GM21423 (cell line): ENCODE measurements around the gene MLANA.
"Not testable (repeated sequence)": the region's sequence is repeated elsewhere in the genome, so short reads cannot be mapped to it uniquely, and the experiment has no call there.

Source experiments
- ATAC-seq: cut with Tn5 transposase; IDR thresholded peaks from one replicate; pipeline ENCODE4 v1.9.1; 2021; ENCODE audit warnings: mild to moderate bottlenecking, moderate library complexity; ENCODE audit not compliant: unreplicated experiment

The MLANA gene

DNA sequence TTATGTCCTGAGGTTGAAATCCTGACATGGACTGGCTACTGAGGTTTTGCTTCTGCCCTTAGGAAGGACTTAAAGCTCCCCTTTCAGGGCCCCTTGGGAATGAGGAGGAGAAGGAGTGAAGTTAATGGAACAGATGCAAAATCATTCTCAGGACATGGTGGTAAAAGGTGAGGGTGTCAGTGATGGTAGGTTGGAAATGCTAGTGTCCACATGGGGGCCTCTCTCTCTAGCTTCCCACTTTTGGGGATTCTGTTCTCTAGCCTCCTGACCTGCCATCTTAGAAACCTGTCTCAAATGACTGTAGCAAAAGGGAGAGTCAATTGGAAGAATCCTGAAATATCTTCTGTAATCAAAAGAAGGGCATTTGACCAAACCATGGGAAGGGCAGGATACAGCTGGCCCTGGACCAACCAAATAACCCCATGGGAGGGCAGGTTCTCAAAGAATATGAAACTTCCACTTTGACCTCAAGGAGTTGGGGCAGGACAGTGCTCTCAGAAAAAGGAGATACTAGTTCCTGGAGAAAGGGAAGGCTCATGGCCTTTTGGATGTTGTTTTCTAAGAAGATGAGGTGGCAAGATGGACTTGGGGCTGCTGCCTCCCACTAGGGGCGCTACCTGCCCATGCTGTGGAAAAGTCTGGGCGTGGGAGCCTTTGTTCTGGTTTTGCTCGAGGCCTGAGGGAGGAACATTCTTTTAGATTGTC is 21.2 kb upstream of the MLANA start:
- ATAC-seq = no peak

- no peak for ATAC-seq
These were observed 20.7 kb upstream of the MLANA start for GRCh38 chr9:5870020-5870339.

GRCh38 chr9:5870691-5871090 is 20.0 kb upstream of the MLANA start:
- no peak for ATAC-seq

DNA sequence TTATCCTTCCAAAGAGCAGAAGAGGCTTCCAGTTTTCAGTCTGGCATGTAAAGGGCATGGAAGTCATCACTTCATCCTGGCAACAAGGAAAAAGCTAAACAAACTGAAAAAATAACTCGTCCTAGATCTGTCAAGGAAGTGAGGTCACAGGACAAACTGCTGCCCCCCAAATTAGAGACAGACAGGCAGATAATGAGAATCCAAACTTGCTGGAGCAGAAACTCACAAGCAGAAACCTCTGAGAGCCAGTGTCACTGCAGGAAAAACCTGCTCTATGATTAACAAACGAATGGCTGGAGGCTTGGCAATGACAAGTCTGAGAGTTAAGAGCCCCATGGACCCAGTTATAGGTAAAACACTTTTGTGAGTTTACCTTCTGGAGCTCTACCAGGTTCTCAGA is 18.9 kb upstream of the MLANA start:
- no peak for ATAC-seq

DNA sequence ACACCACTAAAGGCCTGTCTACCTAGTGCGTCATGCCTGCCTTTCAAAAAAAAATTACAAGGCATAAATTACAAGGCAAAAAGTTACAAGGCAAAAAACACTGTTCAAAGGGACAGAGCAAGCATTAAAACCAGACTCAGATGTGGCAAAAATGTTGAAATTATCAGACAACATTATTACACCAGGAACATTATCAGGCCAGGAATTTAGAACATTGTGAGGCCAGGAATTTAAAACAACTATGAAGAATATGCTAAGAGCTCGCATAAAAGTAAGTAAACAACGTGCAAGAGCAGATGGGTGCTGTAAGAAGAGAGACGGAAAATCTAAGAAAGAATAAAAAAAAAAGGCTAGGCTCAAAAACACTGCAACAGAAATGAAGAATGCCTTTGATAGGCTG is 18.2 kb upstream of the MLANA start:
- ATAC-seq = no peak

DNA sequence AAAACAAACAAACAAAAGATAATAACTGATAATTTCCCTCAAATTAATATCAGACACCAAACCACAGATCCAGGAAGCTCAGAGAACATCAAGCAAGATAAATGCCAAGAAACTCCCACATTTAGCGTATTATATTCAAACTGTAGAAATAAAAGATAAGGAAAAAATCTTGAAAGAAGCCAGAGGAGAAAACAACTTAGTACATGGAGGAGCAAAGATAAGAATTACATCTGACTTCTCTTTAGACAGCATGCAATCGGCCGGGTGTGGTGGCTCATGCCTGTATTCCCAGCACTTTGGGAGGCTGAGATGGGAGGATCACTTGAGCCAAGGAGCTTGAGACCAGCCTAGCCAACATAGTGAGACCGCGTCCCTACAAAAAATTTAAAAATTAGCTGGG is 17.2 kb upstream of the MLANA start:
- no peak for ATAC-seq

DNA sequence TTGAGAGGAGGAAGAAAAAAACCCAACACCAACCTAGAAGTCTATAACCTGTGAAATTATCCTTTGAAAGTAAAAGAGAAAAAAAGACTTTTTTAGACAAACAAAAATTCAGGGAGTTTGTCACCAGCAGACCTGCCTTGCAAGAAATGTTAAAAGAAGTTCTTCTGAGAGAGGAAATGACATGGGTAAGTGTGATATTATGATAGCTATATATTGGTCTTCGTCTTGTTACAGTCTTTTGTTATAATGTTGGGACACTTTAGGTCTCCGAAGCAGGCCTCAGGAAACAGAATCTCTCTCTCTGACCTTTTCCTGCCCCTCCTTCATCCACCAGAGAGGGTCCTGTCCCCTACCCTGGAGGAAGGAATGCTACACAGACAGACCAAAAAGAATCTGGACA is 16.6 kb upstream of the MLANA start:
- ATAC-seq = no peak

- no peak for ATAC-seq
These were observed 14.7 kb upstream of the MLANA start for GRCh38 chr9:5876026-5876425.

- ATAC-seq = no peak
These were observed 14.0 kb upstream of the MLANA start for GRCh38 chr9:5876711-5877110.

DNA sequence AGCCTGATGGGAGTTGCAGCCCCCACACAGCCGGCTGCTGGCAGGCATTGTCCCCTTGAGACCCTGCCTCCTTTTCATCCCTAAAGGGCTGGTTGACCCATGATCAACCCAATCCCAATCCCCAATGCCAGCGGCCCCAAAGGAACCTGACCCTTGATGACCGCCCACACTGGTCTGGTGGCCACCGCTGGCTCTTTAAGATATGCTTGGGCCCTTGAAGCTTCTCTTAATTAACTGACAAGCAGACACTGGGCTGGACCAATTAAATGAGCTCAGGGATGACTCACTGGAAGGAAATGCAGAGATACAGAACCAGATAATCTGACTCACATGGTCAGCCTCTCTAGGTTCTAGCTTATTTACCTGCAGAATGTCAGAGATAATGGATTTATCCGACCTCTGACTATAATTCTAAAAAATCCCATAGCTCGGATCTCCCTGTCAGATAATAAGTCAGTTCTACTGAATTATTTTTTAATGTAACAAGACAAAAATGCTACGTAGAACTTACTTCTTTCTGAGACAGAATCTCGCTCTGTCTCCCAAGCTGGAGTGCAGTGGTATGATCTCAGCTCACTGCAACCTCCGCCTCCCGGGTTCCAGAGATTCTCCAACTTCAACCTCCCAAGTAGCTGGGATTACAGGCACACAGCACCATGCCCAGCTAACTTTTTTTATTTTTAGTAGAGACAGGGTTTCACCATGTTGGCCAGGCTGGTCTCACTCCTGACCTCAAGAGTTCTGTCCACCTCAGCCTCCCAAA is 11.1 kb upstream of the MLANA start:
- no peak for ATAC-seq

GRCh38 chr9:5882244-5883012 is 8.3 kb upstream of the MLANA start:
- not testable (repeated sequence) for ATAC-seq

GRCh38 chr9:5884191-5884590 is 6.5 kb upstream of the MLANA start:
- ATAC-seq = no peak

- ATAC-seq = peak; percentile 82
These were observed 4.4 kb upstream of the MLANA start for GRCh38 chr9:5886114-5886939.

GRCh38 chr9:5892456-5893133 is 1.9 kb downstream of the MLANA start:
- ATAC-seq = no peak

DNA sequence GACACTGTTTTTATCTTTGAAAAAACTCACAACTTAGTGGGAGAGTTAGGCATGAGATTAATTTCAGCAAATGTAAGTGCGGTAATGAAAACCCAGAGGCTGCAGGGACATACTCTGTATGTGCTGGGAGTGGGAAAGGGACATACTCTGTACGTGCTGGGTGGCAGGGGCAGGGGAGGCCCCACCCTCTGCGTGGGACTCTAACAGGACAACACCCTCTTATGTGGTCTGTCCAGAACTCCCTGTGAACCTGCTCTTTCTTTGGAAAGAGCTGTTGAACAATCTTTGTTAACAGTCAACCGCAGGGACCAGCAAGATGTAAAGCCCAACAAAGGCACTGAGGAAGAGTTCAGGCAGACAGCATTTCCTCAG is 2.4 kb downstream of the MLANA start:
- ATAC-seq = no peak

- no peak for ATAC-seq
These were observed 3.0 kb downstream of the MLANA start for GRCh38 chr9:5893591-5894236.

GRCh38 chr9:5894237-5894959 is 3.7 kb downstream of the MLANA start:
- no peak for ATAC-seq

DNA sequence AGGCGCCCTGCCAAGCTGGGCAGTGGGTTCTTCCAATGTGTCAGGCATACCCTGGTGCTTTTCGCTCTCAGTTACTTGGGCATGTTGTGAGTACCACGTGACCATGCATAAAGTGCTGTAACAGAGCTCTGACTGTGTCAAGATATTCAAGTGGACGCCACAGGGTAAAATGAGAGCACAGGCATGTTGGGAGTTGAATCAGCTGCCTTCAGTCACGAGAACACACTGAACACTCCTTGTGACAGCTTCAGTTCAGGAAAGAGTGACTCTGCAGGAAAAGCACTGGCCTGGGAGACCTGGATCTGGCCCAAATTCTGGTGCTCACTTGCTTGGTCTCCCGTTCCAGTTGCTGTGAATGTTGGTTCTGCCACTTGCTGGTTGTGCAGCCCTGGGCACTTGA is 5.1 kb downstream of the MLANA start:
- no peak for ATAC-seq

GRCh38 chr9:5896863-5897262 is 6.2 kb downstream of the MLANA start:
- no peak for ATAC-seq
